A673 (cell line): ENCODE data around the gene USP21. TPM values are rescaled to one million over a fixed set of nuclear protein-coding genes. Genes with fewer than 3 reads are reported as not detected.
"Not testable (repeated sequence)": the region's sequence is repeated elsewhere in the genome, so short reads cannot be mapped to it uniquely, and the experiment has no call there.

ENCODE experiments used
- BruUV-seq: library from RNA; stranded (reverse); fragments of 400-500 nt; replicated peaks from 2 replicates; lab custom pipeline; 2021; lab: Mats Ljungman, UMichigan
- CTCF ChIA-PET: fragments of 300-600 bp; sonication (Branson Sonifier 250); formaldehyde crosslinking; loops from one replicate; lab custom pipeline; 2022; ENCODE audit warnings: antibody characterized with exemption; lab: Charles Lee
- POLR2A ChIA-PET: fragments of 300-600 bp; sonication (Branson Sonifier 250); formaldehyde crosslinking; loops from one replicate; lab custom pipeline; 2022; ENCODE audit warnings: antibody characterized with exemption; ENCODE audit not compliant: low non-redundant PET; lab: Charles Lee
- DNase-seq: peaks from one replicate; pipeline ENCODE4 v3.0.0-alpha.2; 2015; ENCODE audit warnings: low spot score
- H3K27ac ChIP-seq: fragments of 200-600 bp; sonication (generic); 2 replicates; pipeline ENCODE4 v1.5.1; 2016; ENCODE audit warnings: mixed run types, low read depth, mild to moderate bottlenecking, mixed read lengths, antibody characterized with exemption, low read length; ENCODE audit not compliant: poor library complexity, severe bottlenecking
- H3K27me3 ChIP-seq: fragments of 200-600 bp; sonication (generic); replicated peaks from 2 replicates; pipeline ENCODE4 v1.6.1; 2017; ENCODE audit warnings: mixed run types, low read depth, mild to moderate bottlenecking, mixed read lengths, antibody characterized with exemption, low read length; ENCODE audit not compliant: insufficient read depth, poor library complexity
- H3K36me3 ChIP-seq: fragments of 200-600 bp; sonication (generic); 2 replicates; pipeline ENCODE4 v1.6.1; 2016; ENCODE audit warnings: mixed run types, mild to moderate bottlenecking, mixed read lengths, antibody characterized with exemption, low read length; ENCODE audit not compliant: insufficient read depth, poor library complexity, severe bottlenecking
- H3K4me1 ChIP-seq: fragments of 200-600 bp; sonication (generic); 2 replicates; pipeline ENCODE4 v1.6.1; 2017; ENCODE audit warnings: mixed run types, mild to moderate bottlenecking, mixed read lengths, antibody characterized with exemption, low read length; ENCODE audit not compliant: insufficient read depth, poor library complexity, severe bottlenecking
- H3K4me3 ChIP-seq: fragments of 200-600 bp; sonication (generic); 2 replicates; pipeline ENCODE4 v1.5.1; 2016; ENCODE audit warnings: low read depth, mixed run types, mild to moderate bottlenecking, mixed read lengths, low read length; ENCODE audit not compliant: poor library complexity, severe bottlenecking
- H3K9me3 ChIP-seq: fragments of 200-600 bp; sonication (generic); 2 replicates; pipeline ENCODE4 v1.6.1; 2016; ENCODE audit warnings: mixed run types, low read depth, mild to moderate bottlenecking, mixed read lengths, antibody characterized with exemption, low read length; ENCODE audit not compliant: poor library complexity, severe bottlenecking
- EZH2 ChIP-seq: fragments of 200-600 bp; sonication (generic); IDR thresholded peaks from 2 replicates; pipeline ENCODE4 v1.6.1; 2017; ENCODE audit warnings: borderline replicate concordance, low read depth, mild to moderate bottlenecking, mixed read lengths, antibody characterized with exemption, low read length; ENCODE audit not compliant: poor library complexity, severe bottlenecking
- intact Hi-C: fragments of 100-400 bp; cut with micrococcal nuclease; formaldehyde crosslinking; loops from one replicate; pipeline ENCODE4 v1.10.0; 2022; ENCODE audit not compliant: unreplicated experiment
- total RNA-seq: library from RNA; stranded (reverse); gene quantifications from 2 replicates; pipeline ENCODE4 v1.2.3, GENCODE V29; 2021
- TF ChIP-seq, protein P1 (sequence below): fragments of 300-800, 200-600 bp; sonication (generic); conservative IDR thresholded peaks from 2 replicates; pipeline ENCODE4 v1.5.1; 2017; ENCODE audit warnings: low read depth, mild to moderate bottlenecking, antibody characterized with exemption, low read length, moderate library complexity, mixed read lengths

USP21 gene
- total RNA-seq, 1 experiment from 2014 or later, result 46.2 TPM

DNA sequence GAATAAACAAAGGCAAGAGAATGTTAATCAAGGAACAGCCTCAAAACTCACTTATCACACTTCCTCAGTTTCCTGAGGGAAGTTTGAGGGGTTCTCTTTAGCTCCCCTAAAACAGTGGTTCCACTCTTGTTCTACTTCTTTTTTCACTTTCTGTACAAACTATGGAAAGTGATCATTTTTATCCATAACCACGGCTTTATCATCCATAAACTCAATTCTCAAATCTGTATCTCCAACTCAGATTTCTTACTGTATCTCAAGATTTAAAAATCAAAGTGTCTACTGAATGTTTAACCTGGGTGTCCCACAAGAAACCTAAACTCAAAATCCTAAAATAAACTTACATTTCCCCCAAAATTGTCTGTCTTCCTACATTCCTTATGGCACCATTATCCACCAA lies 45.4 kb upstream of the USP21 start:
- BruUV-seq, result no TSS peak
- CTCF ChIA-PET, result no interaction called here
- Histone ChIP-seq H3K27me3 (no peaks in the 10 kb centered on the region), H3K9me3 (no peaks in the 10 kb centered on the region), H3K4me1 (peaks cover 6% of the 10 kb centered on the region), H3K27ac (no peak overlapping the region), H3K36me3 (no peaks in the 10 kb centered on the region), H3K4me3 (no peak overlapping the region)
- POLR2A ChIA-PET, result no interaction called here
- intact Hi-C loops, result no loop called here
- TF ChIP-seq, protein P1, sequence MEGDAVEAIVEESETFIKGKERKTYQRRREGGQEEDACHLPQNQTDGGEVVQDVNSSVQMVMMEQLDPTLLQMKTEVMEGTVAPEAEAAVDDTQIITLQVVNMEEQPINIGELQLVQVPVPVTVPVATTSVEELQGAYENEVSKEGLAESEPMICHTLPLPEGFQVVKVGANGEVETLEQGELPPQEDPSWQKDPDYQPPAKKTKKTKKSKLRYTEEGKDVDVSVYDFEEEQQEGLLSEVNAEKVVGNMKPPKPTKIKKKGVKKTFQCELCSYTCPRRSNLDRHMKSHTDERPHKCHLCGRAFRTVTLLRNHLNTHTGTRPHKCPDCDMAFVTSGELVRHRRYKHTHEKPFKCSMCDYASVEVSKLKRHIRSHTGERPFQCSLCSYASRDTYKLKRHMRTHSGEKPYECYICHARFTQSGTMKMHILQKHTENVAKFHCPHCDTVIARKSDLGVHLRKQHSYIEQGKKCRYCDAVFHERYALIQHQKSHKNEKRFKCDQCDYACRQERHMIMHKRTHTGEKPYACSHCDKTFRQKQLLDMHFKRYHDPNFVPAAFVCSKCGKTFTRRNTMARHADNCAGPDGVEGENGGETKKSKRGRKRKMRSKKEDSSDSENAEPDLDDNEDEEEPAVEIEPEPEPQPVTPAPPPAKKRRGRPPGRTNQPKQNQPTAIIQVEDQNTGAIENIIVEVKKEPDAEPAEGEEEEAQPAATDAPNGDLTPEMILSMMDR, result no peak
- TF ChIP-seq EZH2, result no peak
- no peak for DNase-seq

DNA sequence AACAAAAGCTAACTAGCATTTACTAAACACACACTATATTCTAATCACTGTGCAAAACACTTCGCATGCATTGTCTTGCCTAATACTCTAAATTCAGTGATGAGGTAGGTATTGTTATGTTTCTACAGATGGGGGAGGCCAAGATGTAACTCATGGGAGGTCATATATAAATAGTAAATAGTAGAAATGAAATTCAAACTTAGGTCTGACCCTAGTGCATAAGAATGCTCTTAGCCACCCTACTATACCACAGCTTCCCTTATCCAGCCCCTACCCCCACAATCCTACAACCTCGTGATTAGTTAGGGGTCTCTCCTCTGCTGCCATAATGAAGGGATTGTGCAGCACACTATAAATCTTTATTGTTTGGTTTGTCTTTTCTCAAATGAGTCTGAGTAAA lies 44.7 kb upstream of the USP21 start:
- H3K27ac ChIP-seq, result no peak overlapping the region
- BruUV-seq, result no TSS peak
- no peaks in the 10 kb centered on the region for H3K9me3 ChIP-seq
- POLR2A ChIA-PET, result no interaction called here
- no peak for TF ChIP-seq EZH2
- intact Hi-C loops, result no loop called here
- CTCF ChIA-PET, result no interaction called here
- H3K27me3 ChIP-seq, result no peaks in the 10 kb centered on the region
- H3K36me3 ChIP-seq, result no peaks in the 10 kb centered on the region
- no peak for DNase-seq
- no peak overlapping the region for H3K4me3 ChIP-seq
- peaks cover 12% of the 10 kb centered on the region for H3K4me1 ChIP-seq

DNA sequence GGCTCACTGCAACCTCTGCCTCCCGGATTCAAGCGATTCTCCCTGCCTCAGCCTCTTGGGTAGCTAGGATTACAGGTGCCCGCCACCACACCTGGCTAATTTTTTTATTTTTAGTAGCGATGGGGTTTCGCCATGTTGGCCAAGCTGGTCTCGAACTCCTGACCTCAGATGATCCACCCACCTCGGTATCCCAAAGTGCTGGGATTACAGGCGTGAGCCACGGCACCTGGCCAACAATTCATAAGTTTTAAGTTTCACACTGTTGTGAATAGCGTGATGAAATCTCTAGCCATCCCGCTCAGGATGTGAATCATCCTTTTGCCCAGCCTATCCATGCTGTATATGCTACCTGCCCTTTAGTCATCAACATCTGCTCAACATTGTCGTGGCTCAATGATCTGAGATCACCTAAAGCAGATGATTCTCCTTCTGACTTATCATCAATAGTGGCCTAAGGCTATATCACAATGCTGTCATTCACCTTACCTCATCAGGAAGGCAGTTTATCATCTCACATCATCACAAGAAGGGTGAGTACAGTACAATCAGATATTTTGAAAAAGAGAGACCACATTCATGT lies 44.1 kb upstream of the USP21 start:
- Histone ChIP-seq H3K4me3 (no peak overlapping the region), H3K9me3 (no peaks in the 10 kb centered on the region), H3K4me1 (peaks cover 12% of the 10 kb centered on the region), H3K27me3 (no peaks in the 10 kb centered on the region), H3K36me3 (peaks cover 6% of the 10 kb centered on the region), H3K27ac (no peak overlapping the region)
- BruUV-seq, result no TSS peak
- ChIA-PET POLR2A (no interaction called here), CTCF (no interaction called here)
- no peak for TF ChIP-seq EZH2
- TF ChIP-seq, protein P1, result no peak
- no peak for DNase-seq
- intact Hi-C loops, result no loop called here

DNA sequence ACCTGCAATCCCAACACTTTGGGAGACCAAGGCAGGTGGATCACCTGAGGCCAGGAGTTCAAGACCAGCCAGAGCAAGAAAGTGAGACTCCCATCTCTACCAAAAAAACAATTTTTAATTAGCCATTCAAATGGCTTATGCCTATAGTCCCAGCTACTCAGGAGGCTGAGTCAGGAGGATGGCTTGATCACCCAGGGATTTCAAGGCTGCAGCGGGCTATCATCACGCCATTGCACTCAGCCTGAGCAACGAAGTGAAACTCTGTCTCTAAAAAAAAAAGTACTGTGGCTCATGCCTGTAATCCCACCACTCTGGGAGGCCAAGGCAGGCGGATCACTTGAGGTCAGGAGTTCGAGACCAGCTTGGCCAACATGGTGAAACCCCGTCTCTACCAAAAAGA lies 43.3 kb upstream of the USP21 start:
- CTCF ChIA-PET, DNase-seq, H3K9me3 ChIP-seq, H3K4me3 ChIP-seq, BruUV-seq, POLR2A ChIA-PET, intact Hi-C loops, H3K27me3 ChIP-seq, H3K27ac ChIP-seq: not testable (repeated sequence)
- H3K36me3 ChIP-seq, result peaks cover 13% of the 10 kb centered on the region
- H3K4me1 ChIP-seq, result peaks cover 12% of the 10 kb centered on the region
